Heart left ventricle (tissue), 16 donors: Measurements from ENCODE around the gene LAMC1. TPM values are rescaled to one million over a fixed set of nuclear protein-coding genes. Genes with fewer than 3 reads are reported as not detected.

Source experiments
- ATAC-seq, 4 donors: fragments of 200-7000 bp; cut with Tn5 transposase; one replicate each; pipeline ENCODE4 v1.9.1; 2020 to 2022; ENCODE audit warnings: moderate library complexity in 4 of 4, mild to moderate bottlenecking in 3 of 4, moderate number of reproducible peaks in 1 of 4
- DNase-seq, 5 donors: peaks; one replicate each; pipeline ENCODE4 v3.0.0-alpha.2; 2020
- H3K27ac ChIP-seq, 12 donors: fragments of 200-600 bp; sonication (generic) in 4 of 12; one replicate each; pipeline versions ENCODE4 v1.5.0 to v1.8.0; 2016 to 2022; ENCODE audit warnings: mild to moderate bottlenecking in 2 of 12
- H3K27me3 ChIP-seq, 9 donors: fragments of 200-600 bp; sonication (generic) in 2 of 9; one replicate each; pipeline versions ENCODE4 v1.5.1 to v1.8.0; 2016 to 2022; ENCODE audit warnings: mild to moderate bottlenecking in 3 of 9
- H3K36me3 ChIP-seq, 9 donors: fragments of 200-600 bp; sonication (generic) in 2 of 9; one replicate each; pipeline versions ENCODE4 v1.5.0 to v1.8.0; 2018 to 2022; ENCODE audit warnings: mild to moderate bottlenecking in 2 of 9
- H3K4me1 ChIP-seq, 12 donors: fragments of 200-600 bp; sonication (generic) in 4 of 12; one replicate each; pipeline versions ENCODE4 v1.5.0 to v1.8.0; 2016 to 2022; ENCODE audit warnings: mild to moderate bottlenecking in 3 of 12
- H3K4me3 ChIP-seq, 12 donors: fragments of 200-600 bp; sonication (generic) in 4 of 12; one replicate each; pipeline versions ENCODE4 v1.5.0 to v1.8.0; 2017 to 2022; ENCODE audit warnings: mild to moderate bottlenecking in 9 of 12, moderate library complexity in 4 of 12
- H3K9me3 ChIP-seq, 12 donors: fragments of 200-600 bp; sonication (generic) in 4 of 12; one replicate each; pipeline versions ENCODE4 v1.5.0 to v1.8.0; 2016 to 2022; ENCODE audit warnings: mild to moderate bottlenecking in 1 of 12
- POLR2A ChIP-seq, 2 donors: fragments of 450-650 bp; IDR thresholded peaks; one replicate each; pipeline ENCODE4 v1.6.1; 2017; ENCODE audit warnings: antibody characterized with exemption in 2 of 2, mild to moderate bottlenecking in 2 of 2, moderate library complexity in 2 of 2
- WGBS, 4 donors: extraction: QIAGEN DNeasy Blood & Tissue Kit in 2 of 4; methylation state at CpG; one replicate each; pipeline versions ENCODE4 v1.1.5 to v1.1.7; 2013 to 2018; 5-methylcytosine and 5-hydroxymethylcytosine counted together
- intact Hi-C, 10 donors: fragments of 100-400 bp; cut with DNase I; formaldehyde crosslinking; loops; one replicate each; pipeline versions ENCODE4 v1.11.1 to v1.14.2; 2022
- polyA plus RNA-seq, 2 donors: library from polyadenylated mRNA; stranded (reverse); fragments of 200-250 nt; gene quantifications; one replicate each; pipeline ENCODE4 v1.2.3, GENCODE V29; 2013
- total RNA-seq, 9 donors: library from RNA; depleted of rRNA in 2 of 9; stranded (reverse); fragments of >200 nt in 2 of 9; fragmentation: NEBNext Ultra II Directional in 3 of 9; extraction: Animal tissue kit (Norgen Biotek cat#: 25700) in 3 of 9; gene quantifications; one replicate each; pipeline versions ENCODE4 v1.1.0 to v1.2.4, GENCODE V29; 2016 to 2023
- TF ChIP-seq, protein P1 (sequence below), 12 donors: fragments of 200-600 bp; sonication (generic) in 4 of 12; IDR thresholded peaks; one replicate each; pipeline versions ENCODE4 v1.5.0 to v1.8.0; 2018 to 2022; ENCODE audit warnings: antibody characterized with exemption in 12 of 12, mild to moderate bottlenecking in 5 of 12
- donor health status: ischemic (EF 13 %, LVEDD 7.1; RV severe dilation, severe dysfunction).
- donor health status: healthy with polysubstance abuse.
- donor health status: DM: no; HTN: yes; CAD: no.
- donor health status: DM: no; HTN: no; CAD: no.
- donor health status: ischemic (EF 25% LVEDD 6.9; RV normal size, moderate dysfunction).
- donor health status: ischemic (EF 25% LVEDD 5.7; RV mildly dilated, moderate dysfunction).
- donor health status: healthy.
- donor health status: DM: yes; HTN: yes; CAD: no.
- donor health status: ischemic (EF 35%, LVEDD 5.7; RV mildly dilated, moderate dysfunction).
- donor health status: nonischemic (EF 11% LVEDD 7.7; RV severe dilation, severe dysfunction).
- donor health status: DM: yes; HTN: yes; CAD: no.
- donor health status: PGD.
- donor health status: ischemic (EF 29% LVEDD 5.4; RV normal size, mild dysfunction).
- donor health status: nonischemic (EF 23%, LVEDD 6.1; RV moderate dilation, normal function).

The LAMC1 gene
- total and polyA plus RNA-seq, 11 donors = 22.9 to 226 (median 119) TPM

DNA sequence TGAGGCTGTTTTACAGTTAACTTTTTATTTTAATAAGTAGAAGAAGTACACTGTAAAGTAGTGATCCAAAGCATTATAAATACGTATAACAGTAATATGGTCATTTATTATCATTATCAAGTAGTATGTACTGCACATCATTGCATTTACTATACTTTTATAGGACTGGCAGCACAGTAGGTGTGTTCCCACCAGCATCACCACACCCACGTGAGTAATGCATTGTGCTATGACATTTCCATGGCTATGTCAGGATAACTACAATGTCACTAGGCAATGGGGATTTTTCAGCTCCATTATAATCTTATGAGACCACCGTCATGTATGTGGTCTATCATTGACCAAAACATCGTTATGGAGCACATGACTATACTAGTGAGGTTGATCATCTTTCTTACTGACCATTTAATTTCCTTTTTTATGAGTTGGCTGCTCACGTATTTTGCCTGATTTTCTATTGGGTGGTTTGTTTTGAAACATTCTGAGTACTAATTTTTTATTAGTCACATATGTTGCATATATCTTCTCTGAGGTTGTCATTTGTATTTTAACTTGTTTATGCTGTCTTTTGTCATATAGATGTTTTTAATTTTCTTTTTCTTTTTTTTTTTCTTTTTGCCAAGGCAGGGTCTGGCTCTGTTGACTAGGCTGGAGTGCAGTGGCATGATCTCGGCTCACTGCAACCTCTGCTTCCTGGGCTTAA is 44.9 kb upstream of the LAMC1 start:
- H3K9me3 ChIP-seq = no peaks in the 10 kb centered on the region
- 87 to 92% (median 90%) methylated on average over 6 of the region's 6 CpGs for WGBS, 4 donors
- DNase-seq (no peak), ATAC-seq (no peak)
- no peak for TF ChIP-seq POLR2A (IDR thresholded peaks at IDR 0.05)
- TF ChIP-seq, protein P1, sequence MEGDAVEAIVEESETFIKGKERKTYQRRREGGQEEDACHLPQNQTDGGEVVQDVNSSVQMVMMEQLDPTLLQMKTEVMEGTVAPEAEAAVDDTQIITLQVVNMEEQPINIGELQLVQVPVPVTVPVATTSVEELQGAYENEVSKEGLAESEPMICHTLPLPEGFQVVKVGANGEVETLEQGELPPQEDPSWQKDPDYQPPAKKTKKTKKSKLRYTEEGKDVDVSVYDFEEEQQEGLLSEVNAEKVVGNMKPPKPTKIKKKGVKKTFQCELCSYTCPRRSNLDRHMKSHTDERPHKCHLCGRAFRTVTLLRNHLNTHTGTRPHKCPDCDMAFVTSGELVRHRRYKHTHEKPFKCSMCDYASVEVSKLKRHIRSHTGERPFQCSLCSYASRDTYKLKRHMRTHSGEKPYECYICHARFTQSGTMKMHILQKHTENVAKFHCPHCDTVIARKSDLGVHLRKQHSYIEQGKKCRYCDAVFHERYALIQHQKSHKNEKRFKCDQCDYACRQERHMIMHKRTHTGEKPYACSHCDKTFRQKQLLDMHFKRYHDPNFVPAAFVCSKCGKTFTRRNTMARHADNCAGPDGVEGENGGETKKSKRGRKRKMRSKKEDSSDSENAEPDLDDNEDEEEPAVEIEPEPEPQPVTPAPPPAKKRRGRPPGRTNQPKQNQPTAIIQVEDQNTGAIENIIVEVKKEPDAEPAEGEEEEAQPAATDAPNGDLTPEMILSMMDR (IDR thresholded peaks at IDR 0.05) = no peak
- no peak overlapping the region for H3K4me3 ChIP-seq
- no peaks in the 10 kb centered on the region for H3K36me3 ChIP-seq
- no peaks in the 10 kb centered on the region for H3K4me1 ChIP-seq
- H3K27me3 ChIP-seq = no peaks in the 10 kb centered on the region
- intact Hi-C loops = no loop called here
- H3K27ac ChIP-seq = no peak overlapping the region

DNA sequence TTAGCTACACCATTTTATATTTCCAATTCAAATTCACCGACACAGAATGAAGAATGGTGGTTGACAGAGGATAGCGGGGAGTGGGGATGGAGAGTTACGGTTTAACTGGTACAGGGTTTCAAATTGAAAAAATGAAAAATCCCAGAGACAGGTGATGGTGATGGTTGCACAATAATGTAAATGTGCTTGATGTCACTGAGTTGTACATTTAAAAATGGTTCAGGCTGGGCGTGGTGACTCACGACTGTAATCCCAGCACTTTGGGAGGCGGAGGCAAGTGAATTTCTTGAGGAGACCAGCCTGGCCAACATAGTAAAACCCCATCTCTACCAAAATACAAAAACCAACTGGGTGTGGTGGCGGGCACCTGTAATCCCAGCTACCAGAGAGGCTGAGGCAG is 39.1 kb upstream of the LAMC1 start:
- no peak for DNase-seq
- Histone ChIP-seq H3K27me3 (no peaks in the 10 kb centered on the region), H3K4me3 (no peak overlapping the region), H3K4me1 (peaks cover 0 to 11% (median 0%) of the 10 kb centered on the region in 12 donors), H3K9me3 (no peaks in the 10 kb centered on the region), H3K36me3 (no peaks in the 10 kb centered on the region), H3K27ac (no peak overlapping the region)
- TF ChIP-seq POLR2A (IDR thresholded peaks at IDR 0.05) = no peak
- TF ChIP-seq, protein P1 (IDR thresholded peaks at IDR 0.05) = no peak
- WGBS, 4 donors = 95 to 97% (median 96%) methylated on average over 7 of the region's 7 CpGs
- intact Hi-C loops = no loop called here
- ATAC-seq = no peak

DNA sequence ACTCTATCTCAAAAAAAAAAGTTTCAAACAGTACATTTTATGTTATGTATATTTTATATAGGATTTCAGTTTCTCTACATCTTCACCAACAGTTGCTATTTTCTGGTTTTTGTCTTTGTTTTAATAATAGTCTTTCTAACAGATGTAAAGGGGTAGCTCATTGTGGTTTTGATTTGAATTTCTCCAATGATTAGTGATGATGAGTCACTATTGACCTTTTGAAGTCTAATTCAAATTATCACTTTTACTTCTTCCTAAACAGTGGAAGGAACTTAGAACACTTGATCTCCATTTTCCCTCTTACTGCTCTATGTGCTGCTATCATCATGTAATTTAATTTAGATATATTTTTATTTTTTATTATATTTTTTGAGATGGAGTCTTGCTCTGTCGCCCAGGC is 38.6 kb upstream of the LAMC1 start:
- no peak overlapping the region for H3K27ac ChIP-seq
- TF ChIP-seq, protein P1 (IDR thresholded peaks at IDR 0.05) = no peak
- TF ChIP-seq POLR2A (IDR thresholded peaks at IDR 0.05) = no peak
- DNase-seq (no peak), ATAC-seq (no peak)
- intact Hi-C loops = no loop called here
- H3K36me3 ChIP-seq = no peaks in the 10 kb centered on the region
- H3K4me1 ChIP-seq = peaks cover 0 to 11% (median 0%) of the 10 kb centered on the region in 12 donors
- H3K27me3 ChIP-seq = no peaks in the 10 kb centered on the region
- 91 to 100% (median 93%) methylated on average over 1 of the region's 1 CpG for WGBS, 4 donors
- H3K9me3 ChIP-seq = no peaks in the 10 kb centered on the region
- H3K4me3 ChIP-seq = no peak overlapping the region

DNA sequence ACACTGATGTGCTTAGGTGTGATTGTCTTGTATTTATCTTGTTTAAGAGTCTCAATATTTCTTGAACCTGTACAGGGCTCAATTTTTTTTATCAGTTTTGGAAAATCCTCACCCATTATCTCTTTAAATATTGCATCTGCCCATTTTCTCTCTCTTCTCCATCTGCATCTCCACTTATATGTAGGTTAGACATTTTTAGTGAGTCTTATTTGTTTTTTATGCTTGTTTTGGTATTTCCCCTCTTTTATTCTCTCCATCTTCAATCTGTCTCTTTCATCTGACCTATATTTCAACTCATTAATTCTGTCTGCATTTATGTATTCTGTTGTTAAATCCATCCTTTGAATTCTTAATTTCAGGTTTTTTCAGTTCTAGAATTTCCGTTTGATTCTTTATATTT is 37.3 kb upstream of the LAMC1 start:
- no peaks in the 10 kb centered on the region for H3K9me3 ChIP-seq
- H3K27ac ChIP-seq = no peak overlapping the region
- WGBS, 4 donors = 84 to 93% (median 87%) methylated on average over 1 of the region's 1 CpG
- ATAC-seq = no peak
- H3K4me1 ChIP-seq = peaks cover 0 to 11% (median 0%) of the 10 kb centered on the region in 12 donors
- no peak for TF ChIP-seq POLR2A (IDR thresholded peaks at IDR 0.05)
- TF ChIP-seq, protein P1 (IDR thresholded peaks at IDR 0.05) = no peak
- H3K27me3 ChIP-seq = no peaks in the 10 kb centered on the region
- no peak overlapping the region for H3K4me3 ChIP-seq
- H3K36me3 ChIP-seq = no peaks in the 10 kb centered on the region
- intact Hi-C loops = no loop called here
- DNase-seq = no peak
